HG02623 (cell line): Measurements from ENCODE around the gene LRCH4.

ENCODE experiments used
- ATAC-seq: cut with Tn5 transposase; IDR thresholded peaks from one replicate; pipeline ENCODE4 v1.9.1; 2021; ENCODE audit warnings: moderate library complexity; ENCODE audit not compliant: unreplicated experiment

LRCH4 gene

DNA sequence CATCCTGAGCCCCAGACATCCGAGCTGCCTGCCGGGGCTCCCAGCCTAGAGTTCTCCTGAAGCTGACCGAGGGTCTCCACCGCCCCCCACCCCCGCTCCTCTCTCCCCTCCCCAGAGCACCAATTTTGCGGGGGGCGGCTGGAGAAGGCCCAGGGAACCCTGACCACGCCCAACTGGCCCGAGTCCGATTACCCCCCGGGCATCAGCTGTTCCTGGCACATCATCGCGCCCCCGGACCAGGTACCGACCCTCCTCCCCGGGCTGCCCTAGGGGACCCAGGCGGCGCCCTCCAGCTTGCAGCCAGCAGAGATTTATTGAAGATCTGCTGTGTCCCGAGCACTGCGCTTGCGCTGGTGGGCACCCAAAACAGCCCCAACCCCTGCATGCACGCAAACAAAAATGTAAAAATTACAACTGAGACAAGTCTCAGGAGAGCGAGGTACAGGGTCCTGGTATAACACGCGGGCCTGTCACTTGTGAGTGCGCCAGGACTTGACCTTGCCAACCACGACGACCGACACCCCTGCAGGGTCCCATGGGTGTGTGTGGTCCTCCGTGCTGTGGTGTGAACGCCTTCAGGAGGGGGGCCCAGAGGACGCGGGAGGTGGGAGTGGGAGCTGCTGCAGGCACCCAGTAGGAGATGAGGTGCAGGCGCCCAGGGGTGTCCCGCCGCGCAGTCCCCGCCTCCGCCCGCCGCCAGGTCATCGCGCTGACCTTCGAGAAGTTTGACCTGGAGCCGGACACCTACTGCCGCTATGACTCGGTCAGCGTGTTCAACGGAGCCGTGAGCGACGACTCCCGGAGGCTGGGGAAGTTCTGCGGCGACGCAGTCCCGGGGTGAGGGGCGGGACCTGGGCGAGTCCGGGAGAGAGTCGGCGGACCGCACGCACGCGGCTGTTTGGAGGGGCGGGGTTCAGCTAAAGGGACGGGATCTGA is 19.3 kb upstream of the LRCH4 start:
- ATAC-seq: no peak

DNA sequence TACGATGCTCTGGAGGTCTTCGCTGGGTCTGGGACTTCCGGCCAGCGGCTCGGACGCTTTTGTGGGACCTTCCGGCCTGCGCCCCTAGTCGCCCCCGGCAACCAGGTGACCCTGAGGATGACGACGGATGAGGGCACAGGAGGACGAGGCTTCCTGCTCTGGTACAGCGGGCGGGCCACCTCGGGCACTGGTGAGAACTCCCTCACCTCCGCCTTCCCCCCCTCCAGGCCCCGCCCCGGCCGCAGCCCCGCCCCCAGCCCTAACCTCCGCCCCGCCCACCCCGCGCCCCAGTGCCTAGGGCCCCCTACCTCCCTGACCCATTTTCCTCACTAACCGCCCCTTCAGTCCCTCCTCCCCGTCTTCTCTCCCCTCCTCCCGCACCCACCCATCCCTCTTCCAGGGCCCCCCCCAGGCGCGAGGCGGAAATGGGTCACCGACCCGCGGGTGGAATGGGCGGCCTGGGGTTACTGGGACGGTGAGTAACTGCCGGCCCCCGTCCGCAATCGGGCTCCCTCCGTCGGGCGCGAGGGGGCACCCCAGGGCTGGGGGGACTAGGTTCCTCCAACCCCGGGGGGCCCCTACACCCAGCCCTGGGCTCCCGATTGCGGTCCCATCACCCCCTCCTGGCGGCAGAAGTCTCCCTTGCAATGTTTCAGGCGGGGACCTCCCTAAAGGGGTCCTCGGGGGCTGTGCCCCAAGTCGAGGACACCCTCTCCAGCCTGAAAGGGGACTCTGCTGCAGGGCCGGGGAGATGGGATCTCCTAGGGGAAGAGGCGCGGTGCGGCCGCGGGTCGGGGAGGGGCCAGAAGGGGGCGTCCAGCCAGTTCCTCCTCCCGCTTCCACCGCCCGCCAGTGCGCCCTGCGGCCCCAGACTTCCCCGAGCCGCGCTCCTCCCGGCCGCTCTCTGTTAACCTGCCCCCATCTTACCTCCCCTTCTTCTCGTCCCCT is 18.4 kb upstream of the LRCH4 start:
- peak; percentile 46 for ATAC-seq

DNA sequence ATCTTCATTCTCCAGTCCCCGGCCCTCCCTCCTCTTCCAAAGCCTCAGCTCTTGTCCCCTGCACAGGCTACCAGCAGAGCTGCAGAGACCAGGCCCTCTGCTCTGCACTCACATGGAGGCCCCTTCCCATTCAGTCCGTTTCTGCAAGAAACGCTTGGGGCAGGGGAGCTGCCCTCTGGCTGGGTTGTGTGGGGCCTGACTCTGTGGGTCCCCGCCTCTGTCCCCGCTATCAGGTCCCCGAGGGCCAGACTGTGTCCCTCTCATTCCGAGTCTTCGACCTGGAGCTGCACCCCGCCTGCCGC is 17.7 kb upstream of the LRCH4 start:
- no peak for ATAC-seq

DNA sequence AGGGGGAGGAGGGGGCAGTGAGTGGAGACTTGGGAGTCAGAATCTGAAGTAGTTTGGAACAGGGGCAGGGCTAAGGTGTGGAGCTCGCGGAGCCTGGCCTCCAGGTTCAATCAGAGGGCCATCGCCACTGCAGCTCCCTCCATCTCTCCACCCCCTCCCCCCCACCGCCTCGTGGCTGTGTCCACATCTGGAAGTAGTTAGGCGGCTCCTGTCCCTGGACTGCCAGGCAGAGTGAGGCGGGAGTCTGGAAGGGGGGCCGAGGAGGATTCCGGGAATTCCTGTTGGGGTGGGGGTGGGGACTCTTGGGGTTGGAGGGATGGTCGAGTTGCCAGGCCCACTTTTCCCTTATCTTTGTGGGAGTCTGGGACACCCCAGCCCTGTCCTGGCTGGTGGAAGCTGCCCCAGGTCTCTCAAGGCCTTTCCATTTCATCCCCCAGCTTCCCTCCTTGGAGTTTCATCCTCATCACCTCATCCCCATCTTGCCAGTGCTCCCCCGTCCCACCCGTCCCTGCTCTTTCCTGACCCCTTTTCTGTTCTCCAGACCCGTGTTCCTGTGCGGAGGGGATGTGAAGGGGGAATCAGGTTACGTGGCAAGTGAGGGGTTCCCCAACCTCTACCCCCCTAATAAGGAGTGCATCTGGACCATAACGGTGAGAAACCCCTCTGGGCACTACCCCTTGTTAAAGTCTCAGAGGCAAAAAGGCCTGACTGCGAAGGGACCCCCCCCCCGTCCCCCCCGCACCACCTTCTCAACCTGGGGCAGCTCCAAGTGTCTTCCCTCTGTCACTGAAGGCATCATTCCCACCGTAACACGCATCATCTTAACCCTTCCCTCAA is 17.2 kb upstream of the LRCH4 start:
- no peak for ATAC-seq

DNA sequence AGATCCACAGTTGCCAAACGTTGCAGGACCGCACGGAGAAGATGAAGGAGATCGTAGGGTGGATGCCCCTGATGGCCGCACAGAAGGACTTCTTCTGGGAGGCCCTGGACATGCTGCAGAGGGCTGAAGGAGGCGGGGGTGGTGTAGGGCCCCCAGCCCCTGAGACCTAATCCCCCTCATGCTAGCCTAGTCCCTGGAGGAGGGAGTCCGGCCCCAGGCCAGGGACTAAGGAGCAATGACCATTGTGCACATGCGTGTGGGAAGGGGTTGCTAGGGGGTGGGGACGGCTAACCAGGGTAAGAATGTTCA is 14.8 kb upstream of the LRCH4 start:
- ATAC-seq: no peak

DNA sequence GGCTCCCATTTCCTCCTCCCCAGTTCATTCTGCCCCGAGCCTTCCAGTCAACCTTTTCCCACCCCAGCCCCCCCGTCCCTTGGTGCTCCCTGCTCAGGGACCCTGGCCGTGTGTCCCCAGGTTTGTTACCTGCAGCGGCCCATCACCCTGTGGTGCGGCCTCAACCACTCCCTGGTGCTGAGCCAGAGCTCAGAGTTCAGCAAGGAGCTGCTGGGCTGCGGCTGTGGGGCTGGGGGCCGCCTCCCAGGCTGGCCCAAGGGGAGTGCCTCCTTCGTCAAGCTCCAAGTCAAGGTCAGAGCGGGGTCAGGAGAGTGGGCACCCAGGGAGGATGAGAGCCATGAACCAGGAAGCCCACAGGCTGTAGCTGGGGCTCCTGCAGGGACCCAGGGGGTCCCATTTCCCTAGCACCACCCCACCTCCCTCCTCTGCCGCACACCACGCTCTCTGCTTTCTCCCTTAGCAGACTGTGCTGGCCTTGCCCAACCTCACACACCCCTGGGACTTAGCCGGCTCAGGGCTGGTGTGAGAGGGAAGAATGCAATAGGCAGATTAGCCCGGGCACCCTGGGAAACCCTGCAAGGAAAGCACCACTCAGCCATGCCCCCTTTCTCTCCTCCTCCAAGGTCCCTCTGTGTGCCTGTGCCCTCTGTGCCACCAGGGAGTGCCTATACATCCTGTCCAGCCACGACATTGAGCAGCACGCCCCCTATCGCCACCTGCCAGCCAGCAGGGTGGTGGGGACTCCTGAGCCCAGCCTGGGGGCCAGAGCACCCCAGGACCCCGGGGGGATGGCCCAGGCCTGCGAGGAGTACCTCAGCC is 14.2 kb upstream of the LRCH4 start:
- ATAC-seq: no peak

DNA sequence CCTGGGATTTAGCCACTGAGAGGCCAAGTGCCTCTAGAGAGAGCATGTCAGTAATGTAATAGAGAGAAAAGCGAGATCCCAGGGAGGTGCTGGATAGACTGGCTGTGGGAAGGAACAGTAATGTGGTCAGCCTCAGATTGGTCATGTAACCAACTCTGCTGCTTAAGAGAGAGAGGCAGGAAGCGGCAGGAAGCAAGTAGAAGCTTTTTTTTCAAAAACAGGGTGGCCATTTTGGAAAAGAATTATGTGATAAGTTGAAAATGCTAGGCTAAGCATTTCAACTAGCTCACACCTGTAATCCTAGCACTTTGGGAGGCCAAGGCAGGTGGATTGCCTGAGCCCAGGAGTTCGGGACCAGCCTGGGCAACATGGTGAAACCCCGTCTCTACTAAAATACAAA is 12.5 kb upstream of the LRCH4 start:
- no peak for ATAC-seq

DNA sequence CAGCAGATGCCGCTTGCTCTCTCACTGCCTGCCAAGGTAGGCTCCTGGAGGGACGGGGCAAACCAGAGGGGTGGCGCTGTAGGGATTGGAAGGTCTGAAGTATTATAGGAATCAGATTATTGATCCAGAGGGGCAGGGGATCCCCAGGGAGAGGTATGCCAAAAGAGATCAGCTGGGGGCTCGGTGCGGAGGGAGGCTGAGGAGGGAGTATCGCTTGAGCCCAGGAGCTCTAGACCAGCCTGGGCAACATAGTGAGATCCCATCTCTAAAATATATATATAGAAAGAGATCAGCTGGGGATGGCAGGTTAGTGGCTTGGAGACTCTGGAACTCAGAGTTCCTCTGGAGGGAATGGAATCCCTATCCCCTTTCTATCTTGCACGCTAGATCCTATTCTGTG is 9.3 kb upstream of the LRCH4 start:
- no peak for ATAC-seq

DNA sequence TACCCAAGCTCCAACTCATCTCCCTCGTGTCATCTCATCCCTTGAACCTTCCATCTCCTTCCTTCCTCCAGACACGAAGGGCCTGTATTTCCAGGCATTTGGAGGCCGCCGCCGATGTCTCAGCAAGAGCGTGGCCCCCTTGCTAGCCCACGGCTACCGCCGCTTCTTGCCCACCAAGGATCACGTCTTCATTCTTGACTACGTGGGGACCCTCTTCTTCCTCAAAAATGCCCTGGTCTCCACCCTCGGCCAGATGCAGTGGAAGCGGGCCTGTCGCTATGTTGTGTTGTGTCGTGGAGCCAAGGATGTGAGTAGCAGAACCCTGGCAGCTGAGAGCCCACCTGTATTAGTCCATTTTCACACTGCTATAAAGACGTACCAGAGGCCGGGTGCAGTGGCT is 5.7 kb upstream of the LRCH4 start:
- ATAC-seq: no peak

DNA sequence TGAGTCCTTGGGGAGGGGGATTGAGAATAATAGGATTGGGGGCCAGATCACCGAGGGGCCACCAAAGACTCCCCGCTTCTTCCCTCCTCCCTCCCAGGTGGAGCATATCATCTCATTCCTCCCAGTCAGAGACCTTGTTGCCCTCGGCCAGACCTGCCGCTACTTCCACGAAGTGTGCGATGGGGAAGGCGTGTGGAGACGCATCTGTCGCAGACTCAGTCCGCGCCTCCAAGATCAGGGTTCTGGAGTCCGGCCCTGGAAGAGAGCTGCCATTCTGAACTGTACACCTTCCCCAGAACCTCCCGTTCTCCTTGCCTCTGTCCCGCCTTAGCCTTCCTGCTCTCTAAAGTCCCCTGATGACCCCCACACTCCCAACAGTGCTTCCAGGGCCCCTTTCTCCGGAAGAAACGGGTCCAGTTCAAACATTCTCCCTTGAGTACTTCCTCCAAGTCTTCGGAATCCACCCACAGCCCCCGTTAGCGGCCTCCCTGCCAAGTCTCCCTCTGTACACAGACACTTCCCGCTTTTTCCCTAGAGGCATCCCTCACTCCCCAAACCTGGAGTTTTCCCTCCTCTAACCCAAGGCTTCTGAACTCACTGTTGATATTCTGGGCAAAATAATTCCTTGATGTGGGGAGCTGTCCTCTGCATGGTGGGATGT is 4.3 kb upstream of the LRCH4 start:
- ATAC-seq: no peak

DNA sequence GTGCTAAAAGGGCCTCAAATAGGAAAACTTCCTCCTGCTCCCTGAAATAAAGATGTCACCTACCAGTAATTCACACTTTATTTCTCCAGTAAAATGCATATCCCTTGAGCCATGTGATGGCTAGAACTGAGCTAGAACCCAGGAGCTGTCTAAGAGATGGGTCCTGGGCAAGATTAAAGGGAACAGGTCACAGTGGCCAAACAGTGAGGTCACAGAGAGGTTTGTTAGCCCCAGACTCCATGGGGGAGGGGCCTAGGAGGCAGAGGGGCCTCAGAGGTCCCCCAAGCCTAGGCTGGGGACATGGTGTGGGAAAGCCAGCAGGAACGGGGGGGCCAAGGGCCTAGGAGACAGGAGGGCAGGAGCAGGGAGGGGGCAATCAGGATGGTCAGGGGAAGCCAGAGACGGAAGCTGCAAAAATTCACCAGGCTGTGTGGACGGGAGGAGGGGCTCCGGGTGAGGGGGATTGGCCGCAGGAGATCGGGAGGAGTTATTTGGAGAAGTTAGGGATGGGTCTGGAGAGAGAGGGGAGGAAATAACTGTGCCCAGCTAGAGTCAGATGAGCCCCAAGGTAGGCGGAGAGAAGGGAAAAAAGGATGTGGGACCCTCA is 3.5 kb upstream of the LRCH4 start:
- no peak for ATAC-seq

DNA sequence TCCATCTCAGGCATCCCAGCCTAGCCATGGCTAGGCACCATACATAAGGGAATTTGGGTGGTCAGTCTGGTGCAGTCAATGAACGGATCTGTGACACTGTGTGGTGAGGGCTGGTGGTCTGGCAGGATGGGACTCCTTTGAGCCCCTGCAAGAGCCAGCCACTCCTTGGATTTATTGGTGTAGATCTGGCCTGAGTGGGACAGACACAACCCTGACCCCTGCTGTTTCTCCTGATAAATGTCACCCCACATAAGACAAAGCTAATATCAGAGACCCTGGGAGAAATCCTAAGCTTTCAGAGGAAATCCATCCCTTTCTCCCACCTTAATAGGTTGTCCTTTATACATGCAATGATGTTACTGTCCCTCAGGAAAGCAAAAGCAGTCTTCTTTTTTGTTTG is 2.5 kb upstream of the LRCH4 start:
- ATAC-seq: no peak

DNA sequence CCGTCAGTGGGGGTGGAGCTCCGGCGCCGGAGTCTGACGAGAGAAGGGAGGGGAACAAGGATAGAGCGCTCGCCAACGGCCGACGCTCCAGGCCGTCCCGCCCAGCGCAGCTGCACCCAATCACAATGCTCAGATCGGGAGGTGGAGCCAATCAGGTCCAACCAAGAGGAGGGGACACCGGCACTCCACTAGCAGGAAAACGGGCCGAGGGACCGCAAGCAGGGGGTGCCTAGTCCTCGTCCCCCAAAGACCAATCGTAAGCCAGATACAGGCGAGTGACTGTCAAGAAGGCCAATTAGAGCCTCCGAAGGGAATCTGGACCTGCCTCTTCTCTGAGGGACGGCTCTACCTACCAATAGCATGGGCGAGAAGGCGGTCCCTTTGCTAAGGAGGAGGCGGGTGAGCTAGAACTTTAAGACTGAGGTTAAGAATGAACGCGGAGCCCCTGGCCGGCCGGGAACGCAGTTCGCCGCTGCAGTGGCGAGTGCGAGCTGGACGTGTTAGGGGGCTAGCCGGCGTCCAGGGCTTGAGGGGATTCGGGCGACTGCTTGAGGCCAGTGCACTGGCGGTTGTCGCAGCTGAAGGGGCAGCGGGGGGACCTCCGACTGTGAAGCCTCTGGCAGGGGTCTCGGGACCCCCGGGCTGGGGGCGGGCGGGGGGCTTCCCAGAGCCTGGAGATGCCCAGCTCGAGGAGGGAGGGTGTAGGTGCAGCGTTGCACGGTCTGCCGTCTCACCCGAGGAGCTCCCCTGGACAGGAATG is 517 bp upstream of the LRCH4 start, which contains the start of gene FBXO24:
Gene FBXO24, plus strand, starts transcription at position 63 of the 760 bp plus-strand sequence. Its CDS starts 298 bp downstream, at position 361.
- peak; percentile 87 for ATAC-seq

DNA sequence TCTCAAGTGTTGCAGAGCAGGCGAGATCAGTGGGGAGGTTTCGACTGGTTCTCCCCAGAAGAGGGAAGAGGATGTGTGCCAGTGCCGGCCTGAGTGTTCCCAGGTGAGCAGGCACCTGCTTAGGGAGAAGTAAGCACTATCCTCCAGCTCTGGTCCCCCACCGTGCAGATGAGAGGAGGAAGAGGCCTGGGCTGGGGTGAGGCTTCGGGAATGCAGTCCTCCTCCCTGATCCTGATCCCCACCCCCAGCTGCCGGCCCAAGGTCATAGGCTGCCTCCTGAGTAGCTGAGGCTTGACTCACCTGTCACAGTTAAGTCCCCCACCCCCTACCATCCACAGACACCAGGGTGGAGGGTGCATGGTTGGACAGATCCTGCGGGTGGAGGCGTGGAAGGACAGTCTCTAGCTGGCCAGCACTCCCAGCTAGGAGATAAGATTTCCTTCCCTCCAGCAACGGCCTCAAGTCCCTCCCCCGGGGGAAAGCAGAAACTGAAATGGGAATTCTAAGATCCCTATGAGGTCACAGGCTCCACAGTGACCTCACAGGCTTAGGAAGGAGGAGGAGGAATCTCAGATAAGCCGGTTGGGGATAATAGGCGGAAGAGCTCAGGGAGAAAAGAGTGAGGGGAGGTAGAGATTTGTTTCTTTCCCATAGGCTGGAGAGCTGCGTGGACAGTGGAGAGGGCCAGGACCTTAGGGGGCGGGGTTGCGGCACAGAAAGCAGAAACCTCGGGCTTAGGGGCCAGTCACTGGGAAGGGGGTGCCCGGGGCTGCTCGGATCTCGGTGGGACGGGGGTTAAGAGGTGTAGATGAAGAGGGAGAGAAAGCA is 1.0 kb downstream of the LRCH4 start:
- ATAC-seq: no peak

DNA sequence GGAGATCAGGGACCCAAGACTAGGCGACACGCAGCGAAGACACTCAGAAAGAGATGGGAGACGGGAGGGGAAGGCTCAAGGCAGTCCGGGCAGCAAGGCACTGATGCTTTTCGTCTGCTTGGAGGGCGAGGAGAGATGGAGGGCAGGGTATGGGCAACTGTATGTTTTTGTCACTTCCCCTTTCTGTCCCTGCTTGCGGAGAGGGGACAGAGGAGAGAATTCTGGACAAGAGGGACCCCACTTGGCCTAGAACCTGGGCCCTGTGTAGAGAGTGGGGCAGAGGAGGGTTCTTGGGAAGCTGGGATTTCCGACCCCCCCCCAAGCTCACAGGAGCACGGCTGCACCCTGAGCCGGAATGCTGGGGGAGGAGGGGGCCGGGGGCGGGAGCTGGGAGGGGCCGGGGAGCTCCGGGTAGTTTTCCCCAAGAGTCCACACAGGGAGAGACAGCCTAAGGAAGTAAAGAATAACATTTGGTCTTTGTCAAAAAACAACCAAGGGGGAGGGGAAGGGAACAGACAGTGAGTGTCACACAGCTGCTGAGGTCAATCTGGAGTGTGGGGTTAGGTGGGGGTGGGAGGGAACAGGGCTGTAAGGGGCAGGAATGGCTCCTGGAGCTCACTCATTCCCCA is 1.8 kb downstream of the LRCH4 start:
- ATAC-seq: no peak

DNA sequence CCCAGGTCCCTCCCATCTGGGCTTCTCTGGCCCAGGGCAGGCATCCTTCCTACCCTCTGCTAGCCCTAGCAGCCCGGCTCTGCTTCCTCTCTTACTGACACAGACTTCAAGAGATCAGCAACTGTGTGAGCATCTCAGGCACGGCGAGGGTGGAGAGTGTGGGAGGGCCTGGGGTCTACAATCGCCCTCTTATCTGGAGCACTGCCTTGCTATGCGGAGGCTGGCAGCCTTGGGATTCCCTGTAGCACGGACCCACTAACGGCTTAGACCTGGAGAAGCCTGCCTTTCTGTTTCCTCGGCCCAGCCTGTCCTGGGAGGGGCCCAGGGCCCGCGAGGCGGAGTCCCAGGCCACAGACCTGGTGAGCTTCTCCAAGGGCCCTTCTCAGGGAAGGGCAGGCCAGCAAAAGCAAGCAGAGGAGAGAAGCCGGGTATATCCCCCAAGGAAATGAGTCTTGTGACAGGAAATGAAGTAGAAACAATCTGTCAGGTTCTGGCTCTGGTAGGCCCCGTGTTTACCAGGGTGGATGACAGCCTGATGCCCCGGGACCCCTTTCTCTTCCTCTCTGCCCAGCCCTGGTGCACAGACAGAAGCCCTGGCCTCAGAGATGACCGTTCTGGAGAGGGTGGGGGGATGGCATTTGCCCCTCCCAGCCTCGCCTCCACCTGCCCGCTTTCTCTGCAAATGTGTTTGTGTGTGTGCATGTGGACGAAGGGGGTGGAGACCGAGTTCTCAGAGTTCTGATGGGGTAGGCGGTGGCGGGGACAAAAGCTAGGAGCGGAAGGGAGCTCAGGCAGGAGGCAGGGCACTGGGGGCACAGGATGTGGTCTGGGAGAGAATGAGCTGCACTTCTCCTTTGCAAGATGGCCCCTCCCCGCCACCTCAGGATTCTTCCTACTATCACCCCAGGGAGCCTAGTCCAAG is 2.5 kb downstream of the LRCH4 start:
- no peak for ATAC-seq
